Osteocyte (in vitro differentiated cells): ENCODE measurements around the gene NFYB. TPM values are rescaled to one million over a fixed set of nuclear protein-coding genes. Genes with fewer than 3 reads are reported as not detected.

Experiments
- DNase-seq: peaks from one replicate; pipeline ENCODE4 v3.0.0; 2021; ENCODE audit warnings: mixed read lengths; ENCODE audit not compliant: unreplicated experiment; ENCODE audit errors: extremely low spot score
- H3K27ac Mint-ChIP-seq: one replicate; pipeline ENCODE4 v1.8.0; 2021; ENCODE audit warnings: mild to moderate bottlenecking, mixed read lengths; ENCODE audit not compliant: unreplicated experiment
- H3K27me3 Mint-ChIP-seq: one replicate; pipeline ENCODE4 v1.8.0; 2021; ENCODE audit warnings: mixed read lengths; ENCODE audit not compliant: unreplicated experiment
- H3K36me3 Mint-ChIP-seq: one replicate; pipeline ENCODE4 v1.8.0; 2021; ENCODE audit warnings: mixed read lengths; ENCODE audit not compliant: unreplicated experiment
- H3K4me1 Mint-ChIP-seq: one replicate; pipeline ENCODE4 v1.8.0; 2021; ENCODE audit warnings: mixed read lengths; ENCODE audit not compliant: unreplicated experiment
- H3K4me3 Mint-ChIP-seq: one replicate; pipeline ENCODE4 v1.8.0; 2021; ENCODE audit warnings: mild to moderate bottlenecking, moderate library complexity, mixed read lengths; ENCODE audit not compliant: unreplicated experiment
- H3K9me3 Mint-ChIP-seq: one replicate; pipeline ENCODE4 v1.8.0; 2021; ENCODE audit warnings: mixed read lengths; ENCODE audit not compliant: unreplicated experiment
- CTCF ChIP-seq: fragments of 200-600 bp; sonication (generic); IDR thresholded peaks from 2 replicates; pipeline ENCODE4 v1.5.0; 2021; ENCODE audit warnings: antibody characterized with exemption, mild to moderate bottlenecking, moderate library complexity
- total RNA-seq: library from RNA; stranded (reverse); gene quantifications from 2 replicates; pipeline ENCODE4 v1.2.1, GENCODE V29; 2021

The NFYB gene
- total RNA-seq, 1 donor from 2014 or later = 25.2 TPM

GRCh38 chr12:104182144-104182543 is 44.1 kb upstream of the NFYB start:
- TF ChIP-seq CTCF = no peak
- Mint-ChIP-seq H3K27ac (no peak overlapping the region), H3K9me3 (no peaks in the 10 kb centered on the region), H3K4me3 (no peak overlapping the region), H3K4me1 (peaks cover 31% of the 10 kb centered on the region), H3K27me3 (no peaks in the 10 kb centered on the region), H3K36me3 (no peaks in the 10 kb centered on the region)
- peak; percentile 44 for DNase-seq

- H3K9me3 Mint-ChIP-seq = no peaks in the 10 kb centered on the region
- TF ChIP-seq CTCF = no peak
- DNase-seq = peak; percentile 42
- H3K4me3 Mint-ChIP-seq = no peak overlapping the region
- no peaks in the 10 kb centered on the region for H3K27me3 Mint-ChIP-seq
- no peak overlapping the region for H3K27ac Mint-ChIP-seq
- peaks cover 31% of the 10 kb centered on the region for H3K4me1 Mint-ChIP-seq
- H3K36me3 Mint-ChIP-seq = no peaks in the 10 kb centered on the region
Observed at GRCh38 chr12:104181313-104181712, 43.3 kb upstream of the NFYB start.

- no peak for DNase-seq
- Mint-ChIP-seq H3K9me3 (no peaks in the 10 kb centered on the region), H3K36me3 (no peaks in the 10 kb centered on the region), H3K27me3 (no peaks in the 10 kb centered on the region), H3K4me1 (peaks cover 31% of the 10 kb centered on the region), H3K27ac (peak overlapping the region; percentile 46), H3K4me3 (no peak overlapping the region)
- TF ChIP-seq CTCF = no peak
Observed at GRCh38 chr12:104180374-104180773, 42.4 kb upstream of the NFYB start.

GRCh38 chr12:104177663-104178501 is 39.9 kb upstream of the NFYB start:
- no peaks in the 10 kb centered on the region for H3K27me3 Mint-ChIP-seq
- H3K4me1 Mint-ChIP-seq = peaks cover 31% of the 10 kb centered on the region
- H3K9me3 Mint-ChIP-seq = no peaks in the 10 kb centered on the region
- no peak overlapping the region for H3K4me3 Mint-ChIP-seq
- peak; percentile 46 for DNase-seq
- H3K36me3 Mint-ChIP-seq = no peaks in the 10 kb centered on the region
- H3K27ac Mint-ChIP-seq = peak overlapping the region; percentile 51
- peak; percentile 49 for TF ChIP-seq CTCF

- Mint-ChIP-seq H3K27ac (no peak overlapping the region), H3K36me3 (no peaks in the 10 kb centered on the region), H3K4me3 (no peak overlapping the region), H3K9me3 (no peaks in the 10 kb centered on the region), H3K27me3 (no peaks in the 10 kb centered on the region), H3K4me1 (peaks cover 31% of the 10 kb centered on the region)
- no peak for TF ChIP-seq CTCF
- DNase-seq = peak; percentile 10
Observed at GRCh38 chr12:104177336-104177662, 39.3 kb upstream of the NFYB start.
